Sigmoid colon (tissue), 7 donors: ENCODE results near the gene HRH2. TPM values are rescaled to one million over a fixed set of nuclear protein-coding genes. Genes with fewer than 3 reads are reported as not detected.
"Not testable (repeated sequence)": the region's sequence is repeated elsewhere in the genome, so short reads cannot be mapped to it uniquely, and the experiment has no call there.

Source experiments
- DNase-seq: peaks from one replicate; pipeline ENCODE4 v3.0.0-alpha.2; 2019
- H3K27ac ChIP-seq, 4 donors: fragments of 200-600 bp; sonication (generic); one replicate each; pipeline ENCODE4 v1.5.1; 2016 to 2019; ENCODE audit warnings: mild to moderate bottlenecking in 1 of 4
- H3K27me3 ChIP-seq, 3 donors: fragments of 200-600 bp; sonication (generic); one replicate each; pipeline ENCODE4 v1.5.1; 2019; ENCODE audit warnings: mild to moderate bottlenecking in 1 of 3
- H3K36me3 ChIP-seq, 4 donors: fragments of 200-600 bp; sonication (generic); one replicate each; pipeline ENCODE4 v1.5.1; 2016 to 2019
- H3K4me1 ChIP-seq, 4 donors: fragments of 200-600 bp; sonication (generic); one replicate each; pipeline ENCODE4 v1.5.1; 2017 to 2019
- H3K4me3 ChIP-seq, 4 donors: fragments of 200-600 bp; sonication (generic); one replicate each; pipeline ENCODE4 v1.5.1; 2017 to 2019; ENCODE audit warnings: mild to moderate bottlenecking in 2 of 4, moderate library complexity in 1 of 4
- H3K9me3 ChIP-seq, 4 donors: fragments of 200-600 bp in 3 of 4; sonication (generic) in 3 of 4; one replicate each; pipeline versions ENCODE4 v1.5.1 to v1.6.1; 2013 to 2019
- EP300 ChIP-seq, 4 donors: sonication (generic); formaldehyde crosslinking; IDR thresholded peaks; one replicate each; pipeline ENCODE4 v1.6.1; 2017; ENCODE audit warnings: antibody characterized with exemption in 4 of 4
- POLR2A ChIP-seq, 2 donors: fragments of 450-650 bp; IDR thresholded peaks; one replicate each; pipeline ENCODE4 v1.6.1; 2016; ENCODE audit warnings: antibody characterized with exemption in 2 of 2, mild to moderate bottlenecking in 2 of 2, moderate library complexity in 2 of 2
- POLR2AphosphoS5 ChIP-seq, 4 donors: sonication (generic); formaldehyde crosslinking; IDR thresholded peaks; one replicate each; pipeline ENCODE4 v1.6.1; 2017; ENCODE audit warnings: antibody characterized with exemption in 4 of 4
- WGBS, 2 donors: extraction: QIAGEN DNeasy Blood & Tissue Kit; methylation state at CpG; one replicate each; pipeline ENCODE4 v1.1.7; 2013; 5-methylcytosine and 5-hydroxymethylcytosine counted together
- intact Hi-C: fragments of 100-400 bp; cut with DNase I; formaldehyde crosslinking; loops from one replicate; pipeline ENCODE4 v1.15.1; 2023
- polyA plus RNA-seq, 3 donors: library from polyadenylated mRNA; stranded (reverse); fragments of 200-250 nt; gene quantifications; one replicate each; pipeline ENCODE4 v1.2.3, GENCODE V29; 2013
- total RNA-seq, 4 donors: library from RNA; depleted of rRNA; stranded (reverse); fragments of >200 nt; gene quantifications; one replicate each; pipeline ENCODE4 v1.1.0, GENCODE V29; 2016
- TF ChIP-seq, protein P1 (sequence below), 4 experiments: fragments of 450-650 bp in 3 of 4; fragments of 200-600 bp in 1 of 4; IDR thresholded peaks; one replicate each; pipeline ENCODE4 v1.5.1; 2016 to 2019; ENCODE audit warnings: antibody characterized with exemption in 4 of 4, mild to moderate bottlenecking in 3 of 4, moderate library complexity in 2 of 4
- donor health status: healthy with polysubstance abuse.
- donor health status: Bipolar disorder and iron deficiency.
- donor health status: healthy.

HRH2 gene
- total and polyA plus RNA-seq, 7 donors, result under 0.01 to 3.8 (median 1.5) TPM

DNA sequence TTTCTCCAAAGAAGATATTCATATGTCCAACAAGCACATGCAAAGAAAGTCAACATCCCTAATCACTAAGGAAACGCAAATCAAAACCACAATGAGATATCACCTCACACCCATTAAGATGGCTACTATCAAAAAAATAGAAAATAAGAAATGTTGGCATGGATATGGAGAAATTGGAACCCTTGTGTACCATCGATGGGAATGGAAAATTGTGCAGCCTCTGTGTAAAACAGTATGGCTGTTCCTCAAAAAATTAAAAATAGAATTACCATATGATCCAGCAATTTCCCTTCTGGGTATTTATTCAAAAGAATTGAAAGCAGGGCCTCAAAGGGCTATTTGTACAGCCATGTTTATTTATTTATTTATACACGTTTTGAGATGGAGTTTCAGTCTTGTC lies 43.0 kb upstream of the HRH2 start:
- Histone ChIP-seq H3K27ac (no peak overlapping the region), H3K4me1 (no peaks in the 10 kb centered on the region), H3K36me3 (no peaks in the 10 kb centered on the region), H3K4me3 (no peak overlapping the region), H3K27me3 (no peaks in the 10 kb centered on the region), H3K9me3 (no peaks in the 10 kb centered on the region)
- DNase-seq, result no peak
- TF ChIP-seq, protein P1, sequence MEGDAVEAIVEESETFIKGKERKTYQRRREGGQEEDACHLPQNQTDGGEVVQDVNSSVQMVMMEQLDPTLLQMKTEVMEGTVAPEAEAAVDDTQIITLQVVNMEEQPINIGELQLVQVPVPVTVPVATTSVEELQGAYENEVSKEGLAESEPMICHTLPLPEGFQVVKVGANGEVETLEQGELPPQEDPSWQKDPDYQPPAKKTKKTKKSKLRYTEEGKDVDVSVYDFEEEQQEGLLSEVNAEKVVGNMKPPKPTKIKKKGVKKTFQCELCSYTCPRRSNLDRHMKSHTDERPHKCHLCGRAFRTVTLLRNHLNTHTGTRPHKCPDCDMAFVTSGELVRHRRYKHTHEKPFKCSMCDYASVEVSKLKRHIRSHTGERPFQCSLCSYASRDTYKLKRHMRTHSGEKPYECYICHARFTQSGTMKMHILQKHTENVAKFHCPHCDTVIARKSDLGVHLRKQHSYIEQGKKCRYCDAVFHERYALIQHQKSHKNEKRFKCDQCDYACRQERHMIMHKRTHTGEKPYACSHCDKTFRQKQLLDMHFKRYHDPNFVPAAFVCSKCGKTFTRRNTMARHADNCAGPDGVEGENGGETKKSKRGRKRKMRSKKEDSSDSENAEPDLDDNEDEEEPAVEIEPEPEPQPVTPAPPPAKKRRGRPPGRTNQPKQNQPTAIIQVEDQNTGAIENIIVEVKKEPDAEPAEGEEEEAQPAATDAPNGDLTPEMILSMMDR (IDR thresholded peaks at IDR 0.05), result no peak
- TF ChIP-seq POLR2A (IDR thresholded peaks at IDR 0.05) (no peak), EP300 (IDR thresholded peaks at IDR 0.05) (no peak), POLR2AphosphoS5 (IDR thresholded peaks at IDR 0.05) (no peak)
- intact Hi-C loops, result no loop called here
- WGBS, 2 donors, result 61 to 76% methylated on average over 3 of the region's 3 CpGs

DNA sequence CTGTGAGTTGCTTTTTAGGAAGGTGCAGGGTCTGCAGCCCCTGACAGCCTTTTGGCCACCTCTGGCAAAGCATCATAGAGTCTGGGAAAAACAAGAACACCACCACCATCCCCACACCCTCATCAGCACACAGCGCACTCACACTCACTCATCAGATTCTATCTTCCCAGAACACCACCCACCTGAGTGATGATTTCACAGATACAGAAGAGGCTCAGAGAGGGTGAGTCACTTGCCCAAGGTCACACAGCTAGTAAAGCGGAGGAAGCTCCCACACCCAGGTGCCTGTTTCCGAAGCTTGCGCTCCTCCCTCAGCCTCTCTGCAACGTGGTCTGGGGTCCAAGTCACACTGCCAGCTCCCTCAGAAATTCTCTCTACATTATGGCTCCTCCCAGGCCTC lies 41.8 kb upstream of the HRH2 start:
- no peaks in the 10 kb centered on the region for H3K27me3 ChIP-seq
- DNase-seq, result no peak

DNA sequence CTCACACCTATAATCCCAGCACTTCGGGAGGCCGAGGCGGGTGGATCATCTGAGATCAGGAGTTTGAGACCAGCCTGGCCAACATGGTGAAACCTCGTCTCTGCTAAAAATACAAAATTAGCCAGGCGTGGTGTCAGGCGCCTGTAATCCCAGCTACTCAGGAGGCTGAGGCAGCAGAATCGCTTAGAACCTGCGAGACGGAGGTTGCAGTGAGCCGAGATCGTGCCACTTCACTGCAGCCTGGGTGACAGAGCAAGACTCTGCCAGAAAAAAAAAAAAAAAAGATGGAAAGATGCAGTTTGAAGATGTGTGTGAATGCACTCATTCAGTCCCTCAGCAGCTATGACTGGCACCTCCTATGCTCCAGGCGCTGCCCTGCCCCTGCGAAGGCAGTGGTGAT lies 41.3 kb upstream of the HRH2 start:
- H3K9me3 ChIP-seq, intact Hi-C loops, H3K4me3 ChIP-seq, DNase-seq, H3K27ac ChIP-seq, H3K27me3 ChIP-seq, H3K4me1 ChIP-seq, H3K36me3 ChIP-seq: not testable (repeated sequence)
- WGBS, 2 donors, result 87 to 91% methylated on average over 13 of the region's 13 CpGs

More for the DNA sequence above, 41.8 kb upstream of the HRH2 start:
- TF ChIP-seq, protein P1 (IDR thresholded peaks at IDR 0.05), result no peak
- TF ChIP-seq POLR2AphosphoS5 (IDR thresholded peaks at IDR 0.05), result no peak
- TF ChIP-seq POLR2A (IDR thresholded peaks at IDR 0.05), result no peak
- intact Hi-C loops, result no loop called here
- Histone ChIP-seq H3K4me1 (no peaks in the 10 kb centered on the region), H3K4me3 (no peak overlapping the region), H3K36me3 (no peaks in the 10 kb centered on the region), H3K9me3 (no peaks in the 10 kb centered on the region), H3K27ac (no peak overlapping the region)
- 78 to 83% methylated on average over 5 of the region's 5 CpGs for WGBS, 2 donors

DNA sequence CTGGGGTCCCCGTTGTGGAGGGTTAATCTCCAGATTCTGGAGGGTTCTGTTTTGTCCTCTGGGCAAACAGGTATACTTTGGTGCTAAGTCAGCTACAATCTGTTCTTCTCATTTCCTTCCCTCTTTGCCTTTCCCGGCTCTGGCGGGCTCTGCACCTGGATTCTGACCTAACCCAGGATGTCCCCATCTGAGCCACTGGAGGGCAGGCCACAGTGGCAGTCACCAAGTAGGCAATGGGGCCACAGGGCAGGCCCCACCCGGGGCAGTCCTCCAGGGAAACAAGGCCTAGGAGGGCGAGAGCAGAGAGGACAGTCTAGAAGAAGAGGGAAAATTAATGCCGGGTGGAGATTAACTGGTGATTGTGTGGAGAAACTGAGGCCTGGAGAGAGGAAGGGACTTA lies 40.4 kb upstream of the HRH2 start:
- Histone ChIP-seq H3K4me3 (no peak overlapping the region), H3K27ac (no peak overlapping the region), H3K9me3 (no peaks in the 10 kb centered on the region), H3K36me3 (no peaks in the 10 kb centered on the region), H3K4me1 (no peaks in the 10 kb centered on the region), H3K27me3 (no peaks in the 10 kb centered on the region)
- DNase-seq, result no peak
- TF ChIP-seq, protein P1 (IDR thresholded peaks at IDR 0.05), result no peak
- TF ChIP-seq EP300 (IDR thresholded peaks at IDR 0.05) (no peak), POLR2AphosphoS5 (IDR thresholded peaks at IDR 0.05) (no peak), POLR2A (IDR thresholded peaks at IDR 0.05) (no peak)
- intact Hi-C loops, result no loop called here
- WGBS, 2 donors, result 56 to 59% methylated on average over 6 of the region's 6 CpGs

DNA sequence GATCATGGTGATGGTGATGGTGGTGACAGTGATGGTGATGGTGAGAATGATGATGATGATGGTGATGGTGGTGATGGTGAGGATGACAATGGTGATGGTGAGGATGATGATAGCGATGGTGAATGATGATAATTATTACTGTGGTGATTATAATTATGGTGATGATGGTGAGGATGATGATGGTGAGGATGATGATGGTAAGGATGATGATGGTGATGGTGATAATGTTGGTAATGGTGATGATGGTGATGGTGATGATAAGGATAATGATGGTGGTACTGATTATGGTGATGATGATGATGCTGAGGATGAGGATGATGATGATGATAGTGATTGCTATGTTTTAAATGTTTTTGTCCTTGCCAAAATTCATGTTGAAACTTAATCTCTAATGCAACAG lies 37.3 kb upstream of the HRH2 start:
- H3K36me3 ChIP-seq, result no peaks in the 10 kb centered on the region
- no peak overlapping the region for H3K4me3 ChIP-seq
- no peaks in the 10 kb centered on the region for H3K27me3 ChIP-seq
- no peak overlapping the region for H3K27ac ChIP-seq
- WGBS, 2 donors, result 45 to 89% methylated on average over 1 of the region's 1 CpG
- DNase-seq, result no peak
- H3K9me3 ChIP-seq, result no peaks in the 10 kb centered on the region
- TF ChIP-seq EP300 (IDR thresholded peaks at IDR 0.05), result no peak
- no peak for TF ChIP-seq POLR2AphosphoS5 (IDR thresholded peaks at IDR 0.05)
- no peak for TF ChIP-seq POLR2A (IDR thresholded peaks at IDR 0.05)
- TF ChIP-seq, protein P1 (IDR thresholded peaks at IDR 0.05), result no peak
- intact Hi-C loops, result no loop called here
- H3K4me1 ChIP-seq, result no peaks in the 10 kb centered on the region
